ENCODE results near the gene SLC12A5. TPM values are rescaled to one million over a fixed set of nuclear protein-coding genes. Genes with fewer than 3 reads are reported as not detected.
"Not testable (repeated sequence)": the region's sequence is repeated elsewhere in the genome, so short reads cannot be mapped to it uniquely, and the experiment has no call there.

Gene SLC12A5
- total RNA-seq, 1 donor from 2014 or later, result 0.70 TPM

DNA sequence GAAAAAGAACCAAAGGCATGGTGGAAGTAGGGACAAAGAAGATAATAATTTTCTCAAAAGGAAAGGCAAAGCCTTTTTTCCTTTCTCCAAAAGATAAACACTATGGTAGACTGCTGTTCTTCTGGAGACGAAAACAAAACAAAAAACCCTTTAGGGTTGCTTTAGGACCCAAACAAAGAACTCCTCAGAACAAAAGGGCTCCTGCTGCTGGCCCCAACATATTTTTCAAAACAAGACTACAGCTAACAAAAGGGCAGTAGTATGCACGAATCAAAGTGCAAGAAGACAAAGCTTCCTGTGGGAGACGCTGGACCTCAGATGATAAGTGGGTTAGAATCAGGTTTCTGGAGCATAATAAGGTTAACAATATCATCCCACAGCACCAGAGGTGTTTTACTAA, 45.0 kb downstream of the SLC12A5 start:
- intact Hi-C loops (cut with micrococcal nuclease), result no loop called here

DNA sequence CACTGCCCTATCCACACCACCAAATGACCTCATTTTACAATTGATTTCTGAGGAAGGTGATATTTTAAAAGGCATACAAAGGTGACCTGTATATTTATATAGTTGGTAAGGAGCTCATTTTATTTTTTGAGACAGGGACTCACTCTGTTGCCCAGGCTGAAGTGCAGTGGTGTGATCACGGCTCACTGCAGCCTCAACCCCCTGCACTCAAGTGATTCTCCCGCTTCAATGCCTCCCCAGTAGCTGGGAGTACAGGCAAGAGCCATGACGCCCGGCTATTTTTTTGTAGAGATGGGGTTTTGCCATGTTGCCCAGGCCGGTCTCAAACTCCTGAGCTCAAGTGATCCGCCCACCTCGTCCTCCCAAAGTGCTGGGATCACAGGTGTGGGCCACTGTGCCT, 47.8 kb downstream of the SLC12A5 start:
- intact Hi-C loops (cut with micrococcal nuclease), result no loop called here

GRCh38 chr20:46077642-46078305, 48.8 kb downstream of the SLC12A5 start:
- intact Hi-C loops (cut with micrococcal nuclease), result no loop called here

GRCh38 chr20:46078954-46079353, 49.9 kb downstream of the SLC12A5 start:
- intact Hi-C loops (cut with micrococcal nuclease), result no loop called here

GRCh38 chr20:46081074-46081473, 52.1 kb downstream of the SLC12A5 start:
- intact Hi-C loops (cut with micrococcal nuclease), result no loop called here

- intact Hi-C loops (cut with micrococcal nuclease), result no loop called here
Measured at GRCh38 chr20:46083101-46083500, 54.1 kb downstream of the SLC12A5 start.

DNA sequence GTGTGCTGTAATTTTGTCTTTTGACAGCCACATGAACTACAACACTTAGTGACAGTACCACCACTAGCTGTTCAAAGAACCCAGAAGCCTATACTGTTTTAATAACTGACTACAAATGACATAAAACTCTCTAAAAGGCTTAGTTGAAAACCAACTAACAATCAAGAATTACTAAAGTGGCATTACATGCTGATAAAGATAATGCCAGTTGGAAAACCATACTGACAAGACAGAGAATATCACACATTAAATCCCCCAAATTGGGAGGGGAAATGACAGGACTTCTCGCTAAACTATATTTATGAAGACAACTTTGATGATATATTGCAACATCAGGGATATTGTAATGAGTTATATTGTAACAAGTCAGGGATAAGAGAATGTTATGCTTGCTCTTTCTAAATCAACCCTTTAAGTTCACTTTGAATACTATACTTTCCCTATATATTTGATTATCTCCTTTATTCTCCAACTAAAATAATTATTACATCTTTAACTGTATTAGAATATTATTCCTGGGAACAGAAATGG, 54.6 kb downstream of the SLC12A5 start:
- intact Hi-C loops (cut with micrococcal nuclease), result no loop called here

- intact Hi-C loops (cut with micrococcal nuclease), result loop anchor here (5.0 kb wide), 1 partner anchor 292 kb away; the partner anchor contains the start of genes DNTTIP1 and WFDC3
Measured at GRCh38 chr20:46084805-46085178, 55.8 kb downstream of the SLC12A5 start.

GRCh38 chr20:46085179-46085851, 56.3 kb downstream of the SLC12A5 start:
- intact Hi-C loops (cut with micrococcal nuclease), result loop anchor here (5.0 kb wide), 1 partner anchor 293 kb away; the partner anchor contains the start of genes DNTTIP1 and WFDC3

GRCh38 chr20:46087161-46087560, 58.1 kb downstream of the SLC12A5 start:
- intact Hi-C loops (cut with micrococcal nuclease), result loop anchor here (5.0 kb wide), 1 partner anchor 295 kb away; the partner anchor contains the start of genes DNTTIP1 and WFDC3

GRCh38 chr20:46088409-46089166, 59.6 kb downstream of the SLC12A5 start:
- intact Hi-C loops (cut with micrococcal nuclease), result loop anchor here (1.0 to 5.0 kb wide), 3 partner anchors 66 to 296 kb away; partner anchors contain the start of genes DNTTIP1, WFDC3 and ZNF335

DNA sequence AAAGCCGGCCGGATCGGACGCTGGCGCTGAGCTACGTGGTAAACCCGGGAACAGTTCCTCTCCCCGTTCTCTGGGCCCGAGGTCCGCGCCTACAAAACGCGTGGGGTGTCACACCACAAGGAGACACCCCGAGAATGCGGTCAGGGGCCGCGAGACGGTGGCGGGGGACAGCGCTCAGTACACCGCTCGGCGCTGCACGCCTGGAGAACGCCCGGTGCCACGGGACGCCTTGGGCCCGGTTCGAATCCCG, 60.1 kb downstream of the SLC12A5 start:
- intact Hi-C loops (cut with micrococcal nuclease), result loop anchor here (1.0 to 5.0 kb wide), 3 partner anchors 66 to 297 kb away; partner anchors contain the start of genes DNTTIP1, WFDC3 and ZNF335

GRCh38 chr20:46089417-46090388, 60.7 kb downstream of the SLC12A5 start, which contains the start of gene NCOA5:
Gene NCOA5 (minus strand): TSS chr20:46089962. CDS start chr20:46079424, 10,538 bp downstream.
- intact Hi-C loops (cut with micrococcal nuclease), result loop anchor here (1.0 to 5.0 kb wide), 3 partner anchors 67 to 297 kb away; partner anchors contain the start of genes DNTTIP1, WFDC3 and ZNF335

DNA sequence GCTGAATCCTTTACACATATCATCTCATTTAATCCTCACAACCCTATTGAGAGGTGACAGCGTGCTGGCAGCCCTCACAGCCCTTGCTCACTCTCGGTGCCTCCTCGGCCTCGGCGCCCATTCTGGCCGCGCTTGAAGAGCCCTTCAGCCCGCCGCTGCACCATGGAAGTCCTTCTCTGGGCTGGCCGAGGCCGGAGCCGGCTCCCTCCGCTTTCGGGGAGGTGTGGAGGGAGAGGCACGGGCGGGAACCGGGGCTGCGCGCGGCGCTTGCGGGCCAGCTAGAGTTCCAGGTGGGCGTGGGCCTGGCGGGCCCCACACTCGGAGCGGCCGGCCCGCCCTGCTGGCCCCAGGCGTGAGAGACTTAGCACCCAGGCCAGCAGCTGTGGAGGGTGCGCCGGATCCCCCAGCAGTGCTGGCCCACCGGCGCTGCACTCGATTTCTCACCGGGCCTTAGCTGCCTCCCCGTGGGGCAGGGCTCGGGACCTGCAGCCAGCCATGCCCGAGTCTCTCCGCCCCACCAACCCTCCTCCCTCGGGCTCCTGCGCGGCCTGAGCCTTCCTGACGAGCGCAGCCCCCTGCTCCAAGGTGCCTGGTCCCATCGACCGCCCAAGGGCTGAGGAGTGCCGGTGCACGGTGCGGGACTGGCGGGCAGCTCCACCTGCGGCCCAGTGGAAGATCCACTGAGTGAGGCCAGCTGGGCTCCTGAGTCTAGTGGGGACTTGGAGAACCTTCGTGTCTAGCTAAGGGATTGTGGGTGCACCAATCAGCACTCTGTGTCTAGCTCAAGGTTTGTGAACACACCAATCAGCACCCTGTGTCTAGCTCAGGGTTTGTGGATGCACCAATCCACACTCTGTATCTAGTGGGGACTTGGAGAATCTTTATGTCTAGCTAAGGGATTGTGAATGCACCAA, 62.9 kb downstream of the SLC12A5 start:
- intact Hi-C loops (cut with micrococcal nuclease), result not testable (repeated sequence)

DNA sequence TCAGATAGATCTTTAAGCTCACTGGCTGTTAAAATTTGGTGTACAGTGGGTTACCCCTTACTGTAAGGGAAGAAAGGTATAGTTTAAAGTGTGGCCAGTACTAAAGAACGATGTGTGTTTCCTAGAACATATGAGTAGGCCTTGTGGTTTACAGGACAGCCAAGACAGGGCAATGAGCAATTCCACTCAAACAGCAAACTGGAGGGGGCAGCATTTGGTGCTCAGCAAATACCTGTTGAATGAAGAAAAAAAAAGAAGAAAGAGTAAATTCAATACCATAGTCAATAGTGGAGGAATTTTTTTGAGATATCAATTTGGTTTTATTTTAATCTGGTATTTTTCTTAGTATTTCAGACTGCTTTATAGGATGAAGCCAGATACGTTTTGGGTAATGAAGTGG, 64.5 kb downstream of the SLC12A5 start:
- intact Hi-C loops (cut with micrococcal nuclease), result no loop called here

GRCh38 chr20:46099491-46100287, 70.7 kb downstream of the SLC12A5 start:
- intact Hi-C loops (cut with micrococcal nuclease), result no loop called here

- intact Hi-C loops (cut with micrococcal nuclease), result not testable (repeated sequence)
Measured at GRCh38 chr20:46100444-46100843, 71.4 kb downstream of the SLC12A5 start.

GRCh38 chr20:46100988-46101387, 72.0 kb downstream of the SLC12A5 start:
- intact Hi-C loops (cut with micrococcal nuclease), result no loop called here

DNA sequence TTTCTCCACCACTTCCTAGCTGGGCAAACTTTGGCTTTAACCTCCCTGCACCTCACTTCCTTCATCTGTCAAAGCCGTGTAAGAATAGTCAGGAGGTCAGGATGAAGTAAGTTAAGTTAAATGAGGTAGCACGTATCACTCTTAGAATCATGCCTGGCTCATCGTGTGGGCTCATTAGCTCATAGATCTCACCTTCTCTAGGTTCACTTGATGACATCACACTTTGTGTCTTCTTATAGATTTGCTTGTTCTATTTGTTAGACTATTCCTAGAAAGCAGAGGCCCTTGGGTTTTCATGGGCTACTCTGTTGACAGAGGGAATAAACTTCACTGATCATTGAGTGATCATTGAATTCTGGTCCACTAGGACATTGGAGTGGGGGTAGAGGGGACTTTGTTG, 72.9 kb downstream of the SLC12A5 start:
- intact Hi-C loops (cut with micrococcal nuclease), result no loop called here

All from T-helper 2 cell treated with Interferon-gamma antibody and Interleukin-4, amounts not matched to agents 100 ng/mL and 5 ng/mL, for 36 hours (primary cell).